Measurements from ENCODE around the gene BBX.
"Not testable (repeated sequence)": the region's sequence is repeated elsewhere in the genome, so short reads cannot be mapped to it uniquely, and the experiment has no call there.

The BBX gene

DNA sequence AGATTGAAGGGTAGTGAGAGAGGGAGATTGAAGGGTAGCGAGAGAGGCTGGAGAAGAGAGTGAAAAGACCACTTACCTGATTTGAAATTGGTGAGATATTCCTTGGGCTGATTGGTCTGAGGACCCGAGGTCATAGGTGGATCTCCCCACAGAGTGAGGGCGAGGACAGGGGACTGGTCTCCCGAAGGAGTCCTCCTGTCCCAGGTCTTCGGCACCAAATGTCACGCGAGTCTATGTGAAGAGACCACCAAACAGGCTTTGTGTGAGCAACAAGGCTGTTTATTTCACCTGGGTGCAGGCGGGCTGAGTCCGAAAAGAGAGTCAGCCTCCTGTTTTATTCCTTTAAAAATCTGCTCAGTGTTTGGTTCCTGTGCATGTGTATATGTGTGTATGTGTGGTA is 48.7 kb downstream of the BBX start:
- H3K36me3 ChIP-seq (ENCODE audit: control insufficient read depth, insufficient read depth, low read length); H3K4me3 ChIP-seq (ENCODE audit: extremely low read depth, insufficient read depth, low read length, poor library complexity, severe bottlenecking); H3K27ac ChIP-seq (ENCODE audit: low read depth, low read length, severe bottlenecking); H3K4me1 ChIP-seq (ENCODE audit: control insufficient read depth, insufficient read depth, low read length, poor library complexity, severe bottlenecking); H3K9me3 ChIP-seq (ENCODE audit: control insufficient read depth, low read length): not testable (repeated sequence)
- 95 to 98% methylated on average over 8 to 9 of the region's 9 CpGs for WGBS, 2 experiments (ENCODE audit: insufficient coverage in 2 of 2)

DNA sequence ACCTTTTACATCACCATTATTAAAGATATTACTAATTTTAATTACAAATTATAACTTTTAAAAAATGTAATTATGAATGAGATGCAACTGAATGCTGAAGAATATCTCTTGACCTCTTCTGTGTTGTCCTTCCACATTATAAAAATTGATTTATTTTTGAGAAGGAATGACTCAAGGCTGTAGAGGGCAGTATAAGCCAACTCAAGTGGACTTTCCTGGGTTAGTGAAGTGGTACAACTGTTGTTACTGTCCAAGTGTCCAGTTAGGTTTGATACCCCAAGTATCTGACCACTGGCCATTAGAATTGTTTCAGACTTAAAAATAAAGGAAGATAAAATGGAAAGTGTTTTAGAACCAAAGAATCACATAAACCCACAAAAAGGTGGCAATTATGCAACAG is 51.9 kb downstream of the BBX start:
- Histone ChIP-seq H3K27ac (ENCODE audit: low read depth, low read length, severe bottlenecking) (no peak overlapping the region), H3K36me3 (ENCODE audit: control insufficient read depth, insufficient read depth, low read length) (no peaks in the 10 kb centered on the region), H3K9me3 (ENCODE audit: control insufficient read depth, low read length) (no peaks in the 10 kb centered on the region), H3K4me1 (ENCODE audit: control insufficient read depth, insufficient read depth, low read length, poor library complexity, severe bottlenecking) (peaks cover 4% of the 10 kb centered on the region), H3K4me3 (ENCODE audit: extremely low read depth, insufficient read depth, low read length, poor library complexity, severe bottlenecking) (no peak overlapping the region)

DNA sequence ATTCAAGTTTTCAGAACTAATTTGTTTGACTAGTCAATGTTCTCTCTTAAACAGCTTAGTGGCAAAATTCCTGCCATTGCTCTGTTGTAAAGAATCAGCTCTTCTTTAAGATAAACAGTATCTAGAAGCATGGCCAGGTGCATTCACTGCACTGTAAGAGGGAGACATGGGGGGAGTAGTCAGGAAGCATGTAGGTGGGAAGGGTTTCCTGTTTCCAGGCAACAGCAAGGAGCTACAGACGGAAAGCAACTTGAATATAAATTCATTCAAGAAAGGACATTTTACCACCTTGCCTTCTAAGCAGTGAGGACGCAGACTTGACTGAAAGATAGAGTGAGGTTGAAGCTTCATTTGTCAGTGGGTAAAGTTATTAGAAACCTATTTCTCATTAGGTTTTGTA is 55.3 kb downstream of the BBX start:
- H3K9me3 ChIP-seq (ENCODE audit: control insufficient read depth, low read length) = no peaks in the 10 kb centered on the region
- H3K4me3 ChIP-seq (ENCODE audit: extremely low read depth, insufficient read depth, low read length, poor library complexity, severe bottlenecking) = no peak overlapping the region
- peaks cover 4% of the 10 kb centered on the region for H3K4me1 ChIP-seq (ENCODE audit: control insufficient read depth, insufficient read depth, low read length, poor library complexity, severe bottlenecking)
- H3K36me3 ChIP-seq (ENCODE audit: control insufficient read depth, insufficient read depth, low read length) = no peaks in the 10 kb centered on the region
- H3K27ac ChIP-seq (ENCODE audit: low read depth, low read length, severe bottlenecking) = no peak overlapping the region
- no CpG with 5 or more reads among the region's 2 CpGs for WGBS, 2 experiments (ENCODE audit: insufficient coverage in 2 of 2)

DNA sequence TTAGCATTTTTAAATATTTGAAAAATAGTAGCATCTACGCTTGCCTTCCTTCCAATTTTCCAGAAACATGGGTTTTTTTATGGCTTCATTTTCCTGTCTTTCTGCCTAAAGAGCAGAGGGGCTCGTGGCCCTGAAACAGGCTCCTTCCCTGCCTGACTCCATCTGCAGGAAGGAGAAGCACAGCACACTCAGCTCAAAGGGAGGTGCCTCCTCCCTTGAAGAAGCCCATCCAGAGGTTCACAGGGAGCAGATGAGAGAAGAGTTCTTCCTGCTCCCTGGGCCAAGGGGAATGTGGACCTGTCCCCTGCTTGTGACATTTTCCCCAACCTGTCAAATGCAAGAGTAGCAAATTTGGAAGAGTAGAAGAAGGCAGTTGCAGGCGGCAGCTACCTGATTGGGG is 55.8 kb downstream of the BBX start:
- Histone ChIP-seq H3K9me3 (ENCODE audit: control insufficient read depth, low read length) (no peaks in the 10 kb centered on the region), H3K4me1 (ENCODE audit: control insufficient read depth, insufficient read depth, low read length, poor library complexity, severe bottlenecking) (peaks cover 4% of the 10 kb centered on the region), H3K36me3 (ENCODE audit: control insufficient read depth, insufficient read depth, low read length) (no peaks in the 10 kb centered on the region), H3K4me3 (ENCODE audit: extremely low read depth, insufficient read depth, low read length, poor library complexity, severe bottlenecking) (no peak overlapping the region), H3K27ac (ENCODE audit: low read depth, low read length, severe bottlenecking) (no peak overlapping the region)
- 83% methylated on average over 2 of the region's 3 CpGs; no CpG with 5 or more reads in 1 of the 2 experiments for WGBS, 2 experiments (ENCODE audit: insufficient coverage in 2 of 2)

DNA sequence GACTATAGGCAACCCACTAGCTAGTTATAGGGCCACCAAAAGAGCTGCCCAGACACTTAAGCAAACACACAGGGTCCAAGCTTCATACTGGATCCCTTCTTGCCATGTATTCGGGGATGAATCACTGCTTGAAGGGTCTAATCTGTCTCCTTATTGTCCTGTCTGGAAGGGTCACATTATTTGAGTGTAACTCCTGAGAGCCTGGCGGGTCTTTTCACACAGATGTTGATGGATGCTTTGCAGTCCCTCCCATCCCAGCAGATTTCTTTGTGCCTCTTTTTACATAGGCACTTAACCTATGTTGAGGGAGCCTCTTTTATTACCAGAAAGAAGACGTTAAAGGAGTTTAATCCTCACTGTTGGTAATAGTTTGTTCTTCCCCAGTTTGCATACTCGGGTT is 56.6 kb downstream of the BBX start:
- no peak overlapping the region for H3K4me3 ChIP-seq (ENCODE audit: extremely low read depth, insufficient read depth, low read length, poor library complexity, severe bottlenecking)
- H3K4me1 ChIP-seq (ENCODE audit: control insufficient read depth, insufficient read depth, low read length, poor library complexity, severe bottlenecking) = peaks cover 4% of the 10 kb centered on the region
- 50 to 70% methylated on average over 1 to 2 of the region's 4 CpGs for WGBS, 2 experiments (ENCODE audit: insufficient coverage in 2 of 2)
- H3K36me3 ChIP-seq (ENCODE audit: control insufficient read depth, insufficient read depth, low read length) = no peaks in the 10 kb centered on the region
- H3K9me3 ChIP-seq (ENCODE audit: control insufficient read depth, low read length) = no peaks in the 10 kb centered on the region
- H3K27ac ChIP-seq (ENCODE audit: low read depth, low read length, severe bottlenecking) = peak overlapping the region; percentile 36

DNA sequence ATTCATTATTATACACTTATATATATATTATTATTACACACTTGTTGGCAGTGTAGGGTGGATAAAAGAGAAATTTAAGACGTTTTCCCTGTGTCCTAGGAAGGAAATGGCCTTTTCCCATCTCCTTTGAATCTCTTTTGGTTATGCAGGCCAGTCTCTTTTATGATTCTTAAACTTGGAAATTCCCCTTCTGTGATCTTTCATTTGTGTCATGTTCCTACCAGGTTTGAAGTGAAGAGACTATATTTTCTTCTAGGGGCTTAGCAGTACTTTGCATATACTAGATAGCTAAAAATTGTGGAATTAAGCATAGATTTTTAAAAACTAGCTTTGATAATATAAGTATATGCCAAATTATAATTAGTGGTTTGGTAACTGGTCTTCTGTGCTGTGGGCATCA is 58.5 kb downstream of the BBX start:
- Histone ChIP-seq H3K36me3 (ENCODE audit: control insufficient read depth, insufficient read depth, low read length) (peaks cover 3% of the 10 kb centered on the region), H3K9me3 (ENCODE audit: control insufficient read depth, low read length) (no peaks in the 10 kb centered on the region), H3K4me1 (ENCODE audit: control insufficient read depth, insufficient read depth, low read length, poor library complexity, severe bottlenecking) (peaks cover 4% of the 10 kb centered on the region), H3K4me3 (ENCODE audit: extremely low read depth, insufficient read depth, low read length, poor library complexity, severe bottlenecking) (no peak overlapping the region), H3K27ac (ENCODE audit: low read depth, low read length, severe bottlenecking) (no peak overlapping the region)
- no CpG with 5 or more reads among the region's 1 CpG for WGBS, 2 experiments (ENCODE audit: insufficient coverage in 2 of 2)

DNA sequence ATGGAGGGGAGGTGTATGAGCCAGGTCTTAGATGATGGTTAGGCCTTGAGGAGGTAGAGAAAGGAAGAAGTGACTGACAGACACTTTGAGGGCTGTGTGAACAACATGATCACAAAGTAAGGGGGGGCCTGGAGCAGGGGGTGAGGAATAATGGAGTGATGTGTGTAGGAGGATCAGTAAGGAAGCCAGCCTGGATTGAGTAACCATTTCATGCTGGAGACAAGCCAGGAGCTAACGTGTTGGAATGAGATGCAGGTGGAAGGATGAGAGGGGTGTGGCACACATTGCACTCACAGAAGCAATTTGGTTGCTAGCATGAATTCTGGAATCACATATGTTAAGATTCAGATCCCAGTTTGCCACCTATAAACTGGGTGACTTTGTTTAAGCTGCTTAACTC is 65.5 kb downstream of the BBX start:
- no peak overlapping the region for H3K27ac ChIP-seq (ENCODE audit: low read depth, low read length, severe bottlenecking)
- no peaks in the 10 kb centered on the region for H3K4me1 ChIP-seq (ENCODE audit: control insufficient read depth, insufficient read depth, low read length, poor library complexity, severe bottlenecking)
- 79 to 100% methylated on average over 1 of the region's 1 CpG for WGBS, 2 experiments (ENCODE audit: insufficient coverage in 2 of 2)
- no peak overlapping the region for H3K4me3 ChIP-seq (ENCODE audit: extremely low read depth, insufficient read depth, low read length, poor library complexity, severe bottlenecking)
- no peaks in the 10 kb centered on the region for H3K9me3 ChIP-seq (ENCODE audit: control insufficient read depth, low read length)
- peaks cover 3% of the 10 kb centered on the region for H3K36me3 ChIP-seq (ENCODE audit: control insufficient read depth, insufficient read depth, low read length)

DNA sequence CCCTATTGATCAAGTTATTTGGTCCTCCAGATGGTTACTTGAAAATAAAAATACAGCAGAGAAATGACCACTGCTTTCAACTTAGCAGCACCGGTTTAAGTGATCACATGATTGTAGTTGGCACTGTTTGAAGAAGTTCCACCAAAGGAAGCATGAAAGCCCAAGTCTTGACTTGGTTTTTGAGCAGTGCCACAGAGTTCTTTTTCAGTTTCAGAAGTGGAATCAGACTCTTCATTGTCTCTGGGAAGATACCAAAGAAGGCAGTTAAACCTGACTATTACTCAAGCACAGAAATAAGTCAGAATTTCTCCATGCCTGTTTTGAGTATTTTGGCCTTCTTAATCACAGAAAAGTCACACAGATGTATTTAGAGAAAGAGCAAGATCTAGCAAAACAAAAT is 66.7 kb downstream of the BBX start:
- Histone ChIP-seq H3K4me3 (ENCODE audit: extremely low read depth, insufficient read depth, low read length, poor library complexity, severe bottlenecking) (no peak overlapping the region), H3K36me3 (ENCODE audit: control insufficient read depth, insufficient read depth, low read length) (peaks cover 3% of the 10 kb centered on the region), H3K27ac (ENCODE audit: low read depth, low read length, severe bottlenecking) (no peak overlapping the region), H3K9me3 (ENCODE audit: control insufficient read depth, low read length) (no peaks in the 10 kb centered on the region), H3K4me1 (ENCODE audit: control insufficient read depth, insufficient read depth, low read length, poor library complexity, severe bottlenecking) (no peaks in the 10 kb centered on the region)
- WGBS, 2 experiments (ENCODE audit: insufficient coverage in 2 of 2) = 88 to 100% methylated on average over 1 of the region's 1 CpG

DNA sequence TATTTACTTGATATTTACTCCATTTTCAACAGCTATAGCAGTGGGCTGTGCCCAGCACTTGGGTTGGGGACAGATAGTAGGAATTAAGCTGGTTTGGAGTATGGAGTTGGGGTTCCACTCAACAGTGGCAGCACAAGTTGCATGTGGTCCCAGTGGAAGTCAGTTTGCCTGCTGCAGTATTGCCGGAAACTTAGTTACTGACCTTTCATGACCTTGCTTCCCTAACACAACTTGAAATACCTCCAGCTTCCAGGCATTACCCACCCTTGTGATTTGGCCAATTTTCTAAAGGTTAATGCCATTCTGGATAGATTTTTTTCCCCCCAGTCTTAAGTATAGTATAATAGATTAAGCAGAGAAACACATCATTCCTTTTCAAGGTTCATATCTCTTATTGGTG is 68.0 kb downstream of the BBX start:
- WGBS, 2 experiments (ENCODE audit: insufficient coverage in 2 of 2) = no CpG with 5 or more reads among the region's 1 CpG
- no peaks in the 10 kb centered on the region for H3K9me3 ChIP-seq (ENCODE audit: control insufficient read depth, low read length)
- no peak overlapping the region for H3K4me3 ChIP-seq (ENCODE audit: extremely low read depth, insufficient read depth, low read length, poor library complexity, severe bottlenecking)
- no peak overlapping the region for H3K27ac ChIP-seq (ENCODE audit: low read depth, low read length, severe bottlenecking)
- no peaks in the 10 kb centered on the region for H3K36me3 ChIP-seq (ENCODE audit: control insufficient read depth, insufficient read depth, low read length)
- H3K4me1 ChIP-seq (ENCODE audit: control insufficient read depth, insufficient read depth, low read length, poor library complexity, severe bottlenecking) = no peaks in the 10 kb centered on the region

DNA sequence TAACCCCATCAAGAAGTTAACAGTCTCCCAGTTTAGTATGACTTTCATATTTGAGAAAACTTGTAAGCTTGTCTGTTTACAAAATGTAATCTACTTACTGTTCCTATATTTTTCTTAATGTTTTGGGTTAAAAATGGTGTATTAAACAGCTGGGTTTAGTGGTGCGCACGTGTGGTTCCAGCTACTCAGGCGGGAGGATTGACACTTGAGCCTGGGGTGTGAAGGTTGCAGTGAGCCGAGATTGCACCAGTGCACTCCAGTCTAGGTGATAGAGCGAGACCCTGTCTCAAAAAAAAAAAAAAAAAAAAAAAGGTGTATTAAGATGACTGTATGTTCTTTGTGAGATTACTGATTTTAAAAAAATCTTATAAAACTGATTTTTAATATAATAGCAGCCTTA is 69.3 kb downstream of the BBX start:
- no peaks in the 10 kb centered on the region for H3K9me3 ChIP-seq (ENCODE audit: control insufficient read depth, low read length)
- H3K4me1 ChIP-seq (ENCODE audit: control insufficient read depth, insufficient read depth, low read length, poor library complexity, severe bottlenecking) = peaks cover 5% of the 10 kb centered on the region
- H3K27ac ChIP-seq (ENCODE audit: low read depth, low read length, severe bottlenecking) = no peak overlapping the region
- WGBS, 2 experiments (ENCODE audit: insufficient coverage in 2 of 2) = 60 to 98% methylated on average over 1 to 4 of the region's 5 CpGs
- no peaks in the 10 kb centered on the region for H3K36me3 ChIP-seq (ENCODE audit: control insufficient read depth, insufficient read depth, low read length)
- no peak overlapping the region for H3K4me3 ChIP-seq (ENCODE audit: extremely low read depth, insufficient read depth, low read length, poor library complexity, severe bottlenecking)

DNA sequence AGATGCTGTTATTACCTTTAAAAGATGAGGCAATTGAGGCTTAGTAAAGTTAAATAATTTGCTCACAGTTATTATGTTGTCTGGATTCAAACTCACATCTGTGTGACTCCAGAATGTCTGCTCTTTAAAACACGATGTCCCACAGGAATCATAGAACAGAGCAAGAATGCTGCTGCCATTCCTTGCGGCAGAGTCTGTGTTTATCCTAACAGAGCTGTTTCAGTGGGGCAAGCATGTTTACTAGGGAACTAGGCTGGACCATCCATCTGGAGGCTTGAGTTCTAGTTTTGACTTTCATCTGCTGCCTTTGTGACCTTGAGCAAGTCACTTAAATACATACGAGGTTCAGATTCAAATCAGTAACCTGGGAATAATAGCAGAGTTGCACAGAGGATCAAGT is 72.1 kb downstream of the BBX start:
- Histone ChIP-seq H3K4me3 (ENCODE audit: extremely low read depth, insufficient read depth, low read length, poor library complexity, severe bottlenecking) (no peak overlapping the region), H3K4me1 (ENCODE audit: control insufficient read depth, insufficient read depth, low read length, poor library complexity, severe bottlenecking) (peaks cover 18% of the 10 kb centered on the region), H3K36me3 (ENCODE audit: control insufficient read depth, insufficient read depth, low read length) (no peaks in the 10 kb centered on the region), H3K9me3 (ENCODE audit: control insufficient read depth, low read length) (no peaks in the 10 kb centered on the region), H3K27ac (ENCODE audit: low read depth, low read length, severe bottlenecking) (no peak overlapping the region)
- 83 to 100% methylated on average over 2 of the region's 3 CpGs for WGBS, 2 experiments (ENCODE audit: insufficient coverage in 2 of 2)

DNA sequence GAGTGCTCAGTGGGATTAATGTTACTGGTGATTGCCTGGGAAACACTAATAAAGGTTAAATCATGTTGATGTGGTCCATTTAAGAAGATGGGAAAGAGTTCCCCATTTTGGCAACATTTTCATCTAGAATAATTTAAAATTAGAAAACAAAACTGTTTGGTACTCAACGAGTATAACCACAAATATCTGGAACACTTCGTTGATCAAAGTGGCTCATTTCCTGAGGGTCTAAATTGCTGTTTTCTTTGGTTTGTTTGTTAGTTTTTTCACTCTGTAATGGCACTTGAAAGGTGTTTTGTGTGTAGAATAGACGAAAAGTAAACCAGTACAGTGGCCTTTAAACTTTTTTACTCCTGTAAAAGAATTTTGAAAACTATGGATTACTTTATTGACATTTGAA is 73.9 kb downstream of the BBX start:
- H3K4me3 ChIP-seq (ENCODE audit: extremely low read depth, insufficient read depth, low read length, poor library complexity, severe bottlenecking) = no peak overlapping the region
- H3K4me1 ChIP-seq (ENCODE audit: control insufficient read depth, insufficient read depth, low read length, poor library complexity, severe bottlenecking) = peaks cover 18% of the 10 kb centered on the region
- 63% methylated on average over 2 of the region's 3 CpGs; no CpG with 5 or more reads in 1 of the 2 experiments for WGBS, 2 experiments (ENCODE audit: insufficient coverage in 2 of 2)
- peaks cover 6% of the 10 kb centered on the region for H3K36me3 ChIP-seq (ENCODE audit: control insufficient read depth, insufficient read depth, low read length)
- no peak overlapping the region for H3K27ac ChIP-seq (ENCODE audit: low read depth, low read length, severe bottlenecking)
- peaks cover 3% of the 10 kb centered on the region for H3K9me3 ChIP-seq (ENCODE audit: control insufficient read depth, low read length)
